ENCODE data around the gene AGAP1.

Gene AGAP1

GRCh38 chr2:235859651-235860050, 365.8 kb downstream of the AGAP1 start:
- DNase-seq: no peak

- DNase-seq: no peak
Observed at GRCh38 chr2:235860111-235860510, 366.3 kb downstream of the AGAP1 start.

GRCh38 chr2:235860871-235861270, 367.0 kb downstream of the AGAP1 start:
- DNase-seq: no peak

GRCh38 chr2:235861383-235861782, 367.5 kb downstream of the AGAP1 start:
- DNase-seq: no peak

- no peak for DNase-seq
Observed at GRCh38 chr2:235863414-235863813, 369.6 kb downstream of the AGAP1 start.

GRCh38 chr2:235864302-235864701, 370.5 kb downstream of the AGAP1 start:
- DNase-seq: peak; percentile 52

- peak; percentile 74 for DNase-seq
Observed at GRCh38 chr2:235864733-235865515, 371.1 kb downstream of the AGAP1 start.

GRCh38 chr2:235866373-235866772, 372.5 kb downstream of the AGAP1 start:
- no peak for DNase-seq

GRCh38 chr2:235868224-235868623, 374.4 kb downstream of the AGAP1 start:
- DNase-seq: no peak

GRCh38 chr2:235868645-235869044, 374.8 kb downstream of the AGAP1 start:
- DNase-seq: no peak

GRCh38 chr2:235870515-235870914, 376.7 kb downstream of the AGAP1 start:
- DNase-seq: no peak

- DNase-seq: no peak
Observed at GRCh38 chr2:235876099-235876679, 382.3 kb downstream of the AGAP1 start.

GRCh38 chr2:235877275-235877802, 383.5 kb downstream of the AGAP1 start:
- DNase-seq: no peak

GRCh38 chr2:235879116-235879515, 385.3 kb downstream of the AGAP1 start:
- no peak for DNase-seq

- no peak for DNase-seq
Observed at GRCh38 chr2:235883675-235884074, 389.8 kb downstream of the AGAP1 start.

GRCh38 chr2:235889302-235889630, 395.4 kb downstream of the AGAP1 start:
- DNase-seq: no peak

- no peak for DNase-seq
Observed at GRCh38 chr2:235893129-235893698, 399.4 kb downstream of the AGAP1 start.

GRCh38 chr2:235894839-235895238, 401.0 kb downstream of the AGAP1 start:
- no peak for DNase-seq

- no peak for DNase-seq
Observed at GRCh38 chr2:235896061-235896460, 402.2 kb downstream of the AGAP1 start.

- DNase-seq: no peak
Observed at GRCh38 chr2:235897992-235898391, 404.1 kb downstream of the AGAP1 start.

- DNase-seq: no peak
Observed at GRCh38 chr2:235898766-235899165, 404.9 kb downstream of the AGAP1 start.

GRCh38 chr2:235900631-235901030, 406.8 kb downstream of the AGAP1 start:
- DNase-seq: no peak

- DNase-seq: no peak
Observed at GRCh38 chr2:235901243-235901642, 407.4 kb downstream of the AGAP1 start.

Data from retina (tissue), 1 donor.